Heart left ventricle (tissue), 16 donors: ENCODE measurements around the gene EPHA5. TPM values are rescaled to one million over a fixed set of nuclear protein-coding genes. Genes with fewer than 3 reads are reported as not detected.

Source experiments
- ATAC-seq, 4 donors: fragments of 200-7000 bp; cut with Tn5 transposase; one replicate each; pipeline ENCODE4 v1.9.1; 2020 to 2022; ENCODE audit warnings: moderate library complexity in 4 of 4, mild to moderate bottlenecking in 3 of 4, moderate number of reproducible peaks in 1 of 4
- DNase-seq, 5 donors: peaks; one replicate each; pipeline ENCODE4 v3.0.0-alpha.2; 2020
- H3K27ac ChIP-seq, 12 donors: fragments of 200-600 bp; sonication (generic) in 4 of 12; one replicate each; pipeline versions ENCODE4 v1.5.0 to v1.8.0; 2016 to 2022; ENCODE audit warnings: mild to moderate bottlenecking in 2 of 12
- H3K27me3 ChIP-seq, 9 donors: fragments of 200-600 bp; sonication (generic) in 2 of 9; one replicate each; pipeline versions ENCODE4 v1.5.1 to v1.8.0; 2016 to 2022; ENCODE audit warnings: mild to moderate bottlenecking in 3 of 9
- H3K36me3 ChIP-seq, 9 donors: fragments of 200-600 bp; sonication (generic) in 2 of 9; one replicate each; pipeline versions ENCODE4 v1.5.0 to v1.8.0; 2018 to 2022; ENCODE audit warnings: mild to moderate bottlenecking in 2 of 9
- H3K4me1 ChIP-seq, 12 donors: fragments of 200-600 bp; sonication (generic) in 4 of 12; one replicate each; pipeline versions ENCODE4 v1.5.0 to v1.8.0; 2016 to 2022; ENCODE audit warnings: mild to moderate bottlenecking in 3 of 12
- H3K4me3 ChIP-seq, 12 donors: fragments of 200-600 bp; sonication (generic) in 4 of 12; one replicate each; pipeline versions ENCODE4 v1.5.0 to v1.8.0; 2017 to 2022; ENCODE audit warnings: mild to moderate bottlenecking in 9 of 12, moderate library complexity in 4 of 12
- H3K9me3 ChIP-seq, 12 donors: fragments of 200-600 bp; sonication (generic) in 4 of 12; one replicate each; pipeline versions ENCODE4 v1.5.0 to v1.8.0; 2016 to 2022; ENCODE audit warnings: mild to moderate bottlenecking in 1 of 12
- CTCF ChIP-seq, 12 donors: fragments of 200-600 bp; sonication (generic) in 4 of 12; IDR thresholded peaks; one replicate each; pipeline versions ENCODE4 v1.5.0 to v1.8.0; 2018 to 2022; ENCODE audit warnings: antibody characterized with exemption in 12 of 12, mild to moderate bottlenecking in 5 of 12
- POLR2A ChIP-seq, 2 donors: fragments of 450-650 bp; IDR thresholded peaks; one replicate each; pipeline ENCODE4 v1.6.1; 2017; ENCODE audit warnings: antibody characterized with exemption in 2 of 2, mild to moderate bottlenecking in 2 of 2, moderate library complexity in 2 of 2
- WGBS, 4 donors: extraction: QIAGEN DNeasy Blood & Tissue Kit in 2 of 4; methylation state at CpG; one replicate each; pipeline versions ENCODE4 v1.1.5 to v1.1.7; 2013 to 2018; 5-methylcytosine and 5-hydroxymethylcytosine counted together
- intact Hi-C, 10 donors: fragments of 100-400 bp; cut with DNase I; formaldehyde crosslinking; loops; one replicate each; pipeline versions ENCODE4 v1.11.1 to v1.14.2; 2022
- polyA plus RNA-seq, 2 donors: library from polyadenylated mRNA; stranded (reverse); fragments of 200-250 nt; gene quantifications; one replicate each; pipeline ENCODE4 v1.2.3, GENCODE V29; 2013
- total RNA-seq, 9 donors: library from RNA; depleted of rRNA in 2 of 9; stranded (reverse); fragments of >200 nt in 2 of 9; fragmentation: NEBNext Ultra II Directional in 3 of 9; extraction: Animal tissue kit (Norgen Biotek cat#: 25700) in 3 of 9; gene quantifications; one replicate each; pipeline versions ENCODE4 v1.1.0 to v1.2.4, GENCODE V29; 2016 to 2023
- donor health status: ischemic (EF 13 %, LVEDD 7.1; RV severe dilation, severe dysfunction).
- donor health status: healthy with polysubstance abuse.
- donor health status: DM: no; HTN: yes; CAD: no.
- donor health status: DM: no; HTN: no; CAD: no.
- donor health status: ischemic (EF 25% LVEDD 6.9; RV normal size, moderate dysfunction).
- donor health status: ischemic (EF 25% LVEDD 5.7; RV mildly dilated, moderate dysfunction).
- donor health status: healthy.
- donor health status: DM: yes; HTN: yes; CAD: no.
- donor health status: ischemic (EF 35%, LVEDD 5.7; RV mildly dilated, moderate dysfunction).
- donor health status: nonischemic (EF 11% LVEDD 7.7; RV severe dilation, severe dysfunction).
- donor health status: DM: yes; HTN: yes; CAD: no.
- donor health status: PGD.
- donor health status: ischemic (EF 29% LVEDD 5.4; RV normal size, mild dysfunction).
- donor health status: nonischemic (EF 23%, LVEDD 6.1; RV moderate dilation, normal function).

The EPHA5 gene
- total and polyA plus RNA-seq, 11 donors = 0.01 to 0.56 (median 0.12) TPM; not detected in 2

- TF ChIP-seq POLR2A (IDR thresholded peaks at IDR 0.05) = no peak
- no peak for TF ChIP-seq CTCF (IDR thresholded peaks at IDR 0.05)
Measured at GRCh38 chr4:65550500-65550899, 119.8 kb downstream of the EPHA5 start.

GRCh38 chr4:65546882-65547416, 123.3 kb downstream of the EPHA5 start:
- H3K4me3 ChIP-seq = no peak overlapping the region
- WGBS, 4 donors = 86 to 89% (median 88%) methylated on average over 4 of the region's 4 CpGs
- ATAC-seq = no peak
- DNase-seq = no peak
- H3K36me3 ChIP-seq = no peaks in the 10 kb centered on the region
- no peaks in the 10 kb centered on the region for H3K4me1 ChIP-seq
- H3K9me3 ChIP-seq = peaks cover 0 to 15% (median 4%) of the 10 kb centered on the region in 12 donors
- intact Hi-C loops = loop anchor here in 1 of 10 donors (2.0 kb wide), 1 partner anchor 34 kb away; no protein-coding TSS in a partner anchor
- H3K27me3 ChIP-seq = no peaks in the 10 kb centered on the region
- TF ChIP-seq POLR2A (IDR thresholded peaks at IDR 0.05) (no peak), CTCF (IDR thresholded peaks at IDR 0.05) (no peak)
- no peak overlapping the region for H3K27ac ChIP-seq

More at GRCh38 chr4:65550500-65550899, 119.8 kb downstream of the EPHA5 start:
- DNase-seq (no peak), ATAC-seq (no peak)
- Histone ChIP-seq H3K27ac (no peak overlapping the region), H3K9me3 (peaks cover 0 to 3% (median 0%) of the 10 kb centered on the region in 12 donors), H3K4me3 (no peak overlapping the region), H3K27me3 (no peaks in the 10 kb centered on the region), H3K4me1 (no peaks in the 10 kb centered on the region), H3K36me3 (no peaks in the 10 kb centered on the region)
- intact Hi-C loops = no loop called here
- WGBS, 4 donors = 85 to 90% (median 87%) methylated on average over 11 of the region's 11 CpGs

- Histone ChIP-seq H3K27me3 (no peaks in the 10 kb centered on the region), H3K27ac (no peak overlapping the region), H3K36me3 (no peaks in the 10 kb centered on the region), H3K9me3 (peaks cover 0 to 11% (median under 1%) of the 10 kb centered on the region in 12 donors), H3K4me1 (no peaks in the 10 kb centered on the region), H3K4me3 (no peak overlapping the region)
- 59 to 82% (median 62%) methylated on average over 3 of the region's 3 CpGs for WGBS, 4 donors
- ATAC-seq (no peak), DNase-seq (no peak)
- TF ChIP-seq POLR2A (IDR thresholded peaks at IDR 0.05) = no peak
- TF ChIP-seq CTCF (IDR thresholded peaks at IDR 0.05) = no peak
- intact Hi-C loops = no loop called here
Measured at GRCh38 chr4:65538571-65538970, 131.7 kb downstream of the EPHA5 start.

GRCh38 chr4:65535113-65535512, 135.2 kb downstream of the EPHA5 start:
- Histone ChIP-seq H3K4me3 (no peak overlapping the region), H3K36me3 (no peaks in the 10 kb centered on the region), H3K27me3 (no peaks in the 10 kb centered on the region), H3K9me3 (no peaks in the 10 kb centered on the region), H3K27ac (no peak overlapping the region), H3K4me1 (no peaks in the 10 kb centered on the region)
- no peak for TF ChIP-seq POLR2A (IDR thresholded peaks at IDR 0.05)
- TF ChIP-seq CTCF (IDR thresholded peaks at IDR 0.05) = no peak
- 34 to 45% (median 35%) methylated on average over 3 of the region's 3 CpGs for WGBS, 4 donors
- no peak for DNase-seq
- ATAC-seq = no peak
- intact Hi-C loops = no loop called here
